ENCODE data around the gene ATP11A.

GRCh38 chr13:112685896-112686295 is 3.9 kb upstream of the ATP11A start:
- TF ChIP-seq, protein P1, sequence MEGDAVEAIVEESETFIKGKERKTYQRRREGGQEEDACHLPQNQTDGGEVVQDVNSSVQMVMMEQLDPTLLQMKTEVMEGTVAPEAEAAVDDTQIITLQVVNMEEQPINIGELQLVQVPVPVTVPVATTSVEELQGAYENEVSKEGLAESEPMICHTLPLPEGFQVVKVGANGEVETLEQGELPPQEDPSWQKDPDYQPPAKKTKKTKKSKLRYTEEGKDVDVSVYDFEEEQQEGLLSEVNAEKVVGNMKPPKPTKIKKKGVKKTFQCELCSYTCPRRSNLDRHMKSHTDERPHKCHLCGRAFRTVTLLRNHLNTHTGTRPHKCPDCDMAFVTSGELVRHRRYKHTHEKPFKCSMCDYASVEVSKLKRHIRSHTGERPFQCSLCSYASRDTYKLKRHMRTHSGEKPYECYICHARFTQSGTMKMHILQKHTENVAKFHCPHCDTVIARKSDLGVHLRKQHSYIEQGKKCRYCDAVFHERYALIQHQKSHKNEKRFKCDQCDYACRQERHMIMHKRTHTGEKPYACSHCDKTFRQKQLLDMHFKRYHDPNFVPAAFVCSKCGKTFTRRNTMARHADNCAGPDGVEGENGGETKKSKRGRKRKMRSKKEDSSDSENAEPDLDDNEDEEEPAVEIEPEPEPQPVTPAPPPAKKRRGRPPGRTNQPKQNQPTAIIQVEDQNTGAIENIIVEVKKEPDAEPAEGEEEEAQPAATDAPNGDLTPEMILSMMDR (IDR thresholded peaks at IDR 0.05; ENCODE audit: low read depth, low read length): no peak
- TF ChIP-seq EZH2phosphoT487 (IDR thresholded peaks at IDR 0.05; ENCODE audit: low read depth): no peak
